Cerebellar nuclear complex (tissue), 1 donor: ENCODE data around the gene CNPY4.
"Not testable (repeated sequence)": the region's sequence is repeated elsewhere in the genome, so short reads cannot be mapped to it uniquely, and the experiment has no call there.

Experiments used
- DNase-seq, 2 experiments: peaks; one replicate each; lab custom pipeline; 2025; lab: John Stamatoyannopoulos, UW

The CNPY4 gene

GRCh38 chr7:100119970-100120732 lies 717 bp downstream of the CNPY4 start:
- peak in 1 of 2 experiments; percentile 81 for DNase-seq

GRCh38 chr7:100120733-100121036 lies 1.3 kb downstream of the CNPY4 start:
- no peak for DNase-seq

GRCh38 chr7:100122067-100122466 lies 2.6 kb downstream of the CNPY4 start:
- no peak for DNase-seq

- no peak for DNase-seq
These were observed 3.1 kb downstream of the CNPY4 start for GRCh38 chr7:100122568-100122967.

- no peak for DNase-seq
These were observed 5.1 kb downstream of the CNPY4 start for GRCh38 chr7:100124301-100125230.

GRCh38 chr7:100126239-100126930 lies 7.0 kb downstream of the CNPY4 start:
- DNase-seq: peak in 1 of 2 experiments; percentile 51

GRCh38 chr7:100126931-100127865 lies 7.8 kb downstream of the CNPY4 start, which contains the start of gene MBLAC1:
MBLAC1 (plus strand) TSS chr7:100126967; CDS start chr7:100127396, 429 bp downstream.
- peak; percentile 37 to 65 for DNase-seq

- peak in 1 of 2 experiments; percentile 3 for DNase-seq
These were observed 8.6 kb downstream of the CNPY4 start for GRCh38 chr7:100127866-100128636.

- DNase-seq: no peak
These were observed 9.2 kb downstream of the CNPY4 start for GRCh38 chr7:100128637-100128963.

GRCh38 chr7:100130220-100130607 lies 10.8 kb downstream of the CNPY4 start:
- not testable (repeated sequence) for DNase-seq

- peak in 1 of 2 experiments; percentile 4 for DNase-seq
These were observed 11.4 kb downstream of the CNPY4 start for GRCh38 chr7:100130608-100131453.

GRCh38 chr7:100132126-100132525 lies 12.7 kb downstream of the CNPY4 start:
- DNase-seq: no peak

GRCh38 chr7:100132697-100133151 lies 13.3 kb downstream of the CNPY4 start:
- DNase-seq: no peak

- no peak for DNase-seq
These were observed 18.7 kb downstream of the CNPY4 start for GRCh38 chr7:100137851-100138760.

GRCh38 chr7:100141555-100141949 lies 22.1 kb downstream of the CNPY4 start:
- DNase-seq: no peak

GRCh38 chr7:100142461-100142860 lies 23.0 kb downstream of the CNPY4 start:
- DNase-seq: no peak

GRCh38 chr7:100146350-100146749 lies 26.9 kb downstream of the CNPY4 start:
- not testable (repeated sequence) for DNase-seq

GRCh38 chr7:100147278-100147677 lies 27.8 kb downstream of the CNPY4 start:
- DNase-seq: no peak

GRCh38 chr7:100148225-100148558 lies 28.8 kb downstream of the CNPY4 start:
- DNase-seq: no peak
